Heart left ventricle (tissue), 16 donors: ENCODE measurements around the gene ELOF1. TPM values are rescaled to one million over a fixed set of nuclear protein-coding genes. Genes with fewer than 3 reads are reported as not detected.

Source experiments
- ATAC-seq, 4 donors: fragments of 200-7000 bp; cut with Tn5 transposase; one replicate each; pipeline ENCODE4 v1.9.1; 2020 to 2022; ENCODE audit warnings: moderate library complexity in 4 of 4, mild to moderate bottlenecking in 3 of 4, moderate number of reproducible peaks in 1 of 4
- DNase-seq, 5 donors: peaks; one replicate each; pipeline ENCODE4 v3.0.0-alpha.2; 2020
- H3K27ac ChIP-seq, 12 donors: fragments of 200-600 bp; sonication (generic) in 4 of 12; one replicate each; pipeline versions ENCODE4 v1.5.0 to v1.8.0; 2016 to 2022; ENCODE audit warnings: mild to moderate bottlenecking in 2 of 12
- H3K27me3 ChIP-seq, 9 donors: fragments of 200-600 bp; sonication (generic) in 2 of 9; one replicate each; pipeline versions ENCODE4 v1.5.1 to v1.8.0; 2016 to 2022; ENCODE audit warnings: mild to moderate bottlenecking in 3 of 9
- H3K36me3 ChIP-seq, 9 donors: fragments of 200-600 bp; sonication (generic) in 2 of 9; one replicate each; pipeline versions ENCODE4 v1.5.0 to v1.8.0; 2018 to 2022; ENCODE audit warnings: mild to moderate bottlenecking in 2 of 9
- H3K4me1 ChIP-seq, 12 donors: fragments of 200-600 bp; sonication (generic) in 4 of 12; one replicate each; pipeline versions ENCODE4 v1.5.0 to v1.8.0; 2016 to 2022; ENCODE audit warnings: mild to moderate bottlenecking in 3 of 12
- H3K4me3 ChIP-seq, 12 donors: fragments of 200-600 bp; sonication (generic) in 4 of 12; one replicate each; pipeline versions ENCODE4 v1.5.0 to v1.8.0; 2017 to 2022; ENCODE audit warnings: mild to moderate bottlenecking in 9 of 12, moderate library complexity in 4 of 12
- H3K9me3 ChIP-seq, 12 donors: fragments of 200-600 bp; sonication (generic) in 4 of 12; one replicate each; pipeline versions ENCODE4 v1.5.0 to v1.8.0; 2016 to 2022; ENCODE audit warnings: mild to moderate bottlenecking in 1 of 12
- POLR2A ChIP-seq, 2 donors: fragments of 450-650 bp; IDR thresholded peaks; one replicate each; pipeline ENCODE4 v1.6.1; 2017; ENCODE audit warnings: antibody characterized with exemption in 2 of 2, mild to moderate bottlenecking in 2 of 2, moderate library complexity in 2 of 2
- WGBS, 4 donors: extraction: QIAGEN DNeasy Blood & Tissue Kit in 2 of 4; methylation state at CpG; one replicate each; pipeline versions ENCODE4 v1.1.5 to v1.1.7; 2013 to 2018; 5-methylcytosine and 5-hydroxymethylcytosine counted together
- intact Hi-C, 10 donors: fragments of 100-400 bp; cut with DNase I; formaldehyde crosslinking; loops; one replicate each; pipeline versions ENCODE4 v1.11.1 to v1.14.2; 2022
- polyA plus RNA-seq, 2 donors: library from polyadenylated mRNA; stranded (reverse); fragments of 200-250 nt; gene quantifications; one replicate each; pipeline ENCODE4 v1.2.3, GENCODE V29; 2013
- total RNA-seq, 9 donors: library from RNA; depleted of rRNA in 2 of 9; stranded (reverse); fragments of >200 nt in 2 of 9; fragmentation: NEBNext Ultra II Directional in 3 of 9; extraction: Animal tissue kit (Norgen Biotek cat#: 25700) in 3 of 9; gene quantifications; one replicate each; pipeline versions ENCODE4 v1.1.0 to v1.2.4, GENCODE V29; 2016 to 2023
- TF ChIP-seq, protein P1 (sequence below), 12 donors: fragments of 200-600 bp; sonication (generic) in 4 of 12; IDR thresholded peaks; one replicate each; pipeline versions ENCODE4 v1.5.0 to v1.8.0; 2018 to 2022; ENCODE audit warnings: antibody characterized with exemption in 12 of 12, mild to moderate bottlenecking in 5 of 12
- donor health status: ischemic (EF 13 %, LVEDD 7.1; RV severe dilation, severe dysfunction).
- donor health status: healthy with polysubstance abuse.
- donor health status: DM: no; HTN: yes; CAD: no.
- donor health status: DM: no; HTN: no; CAD: no.
- donor health status: ischemic (EF 25% LVEDD 6.9; RV normal size, moderate dysfunction).
- donor health status: ischemic (EF 25% LVEDD 5.7; RV mildly dilated, moderate dysfunction).
- donor health status: healthy.
- donor health status: DM: yes; HTN: yes; CAD: no.
- donor health status: ischemic (EF 35%, LVEDD 5.7; RV mildly dilated, moderate dysfunction).
- donor health status: nonischemic (EF 11% LVEDD 7.7; RV severe dilation, severe dysfunction).
- donor health status: DM: yes; HTN: yes; CAD: no.
- donor health status: PGD.
- donor health status: ischemic (EF 29% LVEDD 5.4; RV normal size, mild dysfunction).
- donor health status: nonischemic (EF 23%, LVEDD 6.1; RV moderate dilation, normal function).

ELOF1 gene
- total and polyA plus RNA-seq, 11 donors: 25.0 to 70.3 (median 31.1) TPM

DNA sequence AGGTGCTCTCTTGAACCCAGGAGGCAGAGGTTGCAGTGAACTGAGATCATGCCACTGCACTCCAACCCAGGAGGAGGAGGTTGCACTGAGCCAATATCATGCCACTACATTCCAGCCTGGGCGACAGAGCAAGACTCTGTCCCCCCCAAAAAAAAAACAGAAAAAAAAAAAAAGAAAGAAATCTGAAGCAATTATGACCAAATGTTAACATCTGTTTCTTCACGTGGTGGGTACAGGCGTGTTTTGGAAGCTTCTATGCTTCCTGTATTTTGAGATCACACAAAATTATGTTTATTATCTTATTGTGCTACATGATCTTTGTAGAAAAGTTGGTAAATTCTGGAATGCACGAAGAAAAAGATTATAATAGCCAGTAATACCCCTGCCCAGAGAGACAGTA, 21.1 kb upstream of the ELOF1 start:
- no peak for TF ChIP-seq POLR2A (IDR thresholded peaks at IDR 0.05)
- TF ChIP-seq, protein P1, sequence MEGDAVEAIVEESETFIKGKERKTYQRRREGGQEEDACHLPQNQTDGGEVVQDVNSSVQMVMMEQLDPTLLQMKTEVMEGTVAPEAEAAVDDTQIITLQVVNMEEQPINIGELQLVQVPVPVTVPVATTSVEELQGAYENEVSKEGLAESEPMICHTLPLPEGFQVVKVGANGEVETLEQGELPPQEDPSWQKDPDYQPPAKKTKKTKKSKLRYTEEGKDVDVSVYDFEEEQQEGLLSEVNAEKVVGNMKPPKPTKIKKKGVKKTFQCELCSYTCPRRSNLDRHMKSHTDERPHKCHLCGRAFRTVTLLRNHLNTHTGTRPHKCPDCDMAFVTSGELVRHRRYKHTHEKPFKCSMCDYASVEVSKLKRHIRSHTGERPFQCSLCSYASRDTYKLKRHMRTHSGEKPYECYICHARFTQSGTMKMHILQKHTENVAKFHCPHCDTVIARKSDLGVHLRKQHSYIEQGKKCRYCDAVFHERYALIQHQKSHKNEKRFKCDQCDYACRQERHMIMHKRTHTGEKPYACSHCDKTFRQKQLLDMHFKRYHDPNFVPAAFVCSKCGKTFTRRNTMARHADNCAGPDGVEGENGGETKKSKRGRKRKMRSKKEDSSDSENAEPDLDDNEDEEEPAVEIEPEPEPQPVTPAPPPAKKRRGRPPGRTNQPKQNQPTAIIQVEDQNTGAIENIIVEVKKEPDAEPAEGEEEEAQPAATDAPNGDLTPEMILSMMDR (IDR thresholded peaks at IDR 0.05): no peak
- no peak for ATAC-seq
- intact Hi-C loops: loop anchor here in 3 of 10 donors (10.0 kb wide), 3 partner anchors 45 to 285 kb away; partner anchors contain the start of genes CNN1 (in 1 of the 3) and TSPAN16 (in 1 of the 3)
- 71 to 80% (median 73%) methylated on average over 4 of the region's 4 CpGs for WGBS, 4 donors
- Histone ChIP-seq H3K9me3 (no peaks in the 10 kb centered on the region), H3K4me1 (peaks cover 0 to 76% (median 8%) of the 10 kb centered on the region in 12 donors), H3K36me3 (no peaks in the 10 kb centered on the region), H3K4me3 (no peak overlapping the region), H3K27me3 (peaks cover 0 to 22% (median 7%) of the 10 kb centered on the region in 9 donors), H3K27ac (peak overlapping the region in 1 of 12 donors; percentile 87)
- DNase-seq: no peak

DNA sequence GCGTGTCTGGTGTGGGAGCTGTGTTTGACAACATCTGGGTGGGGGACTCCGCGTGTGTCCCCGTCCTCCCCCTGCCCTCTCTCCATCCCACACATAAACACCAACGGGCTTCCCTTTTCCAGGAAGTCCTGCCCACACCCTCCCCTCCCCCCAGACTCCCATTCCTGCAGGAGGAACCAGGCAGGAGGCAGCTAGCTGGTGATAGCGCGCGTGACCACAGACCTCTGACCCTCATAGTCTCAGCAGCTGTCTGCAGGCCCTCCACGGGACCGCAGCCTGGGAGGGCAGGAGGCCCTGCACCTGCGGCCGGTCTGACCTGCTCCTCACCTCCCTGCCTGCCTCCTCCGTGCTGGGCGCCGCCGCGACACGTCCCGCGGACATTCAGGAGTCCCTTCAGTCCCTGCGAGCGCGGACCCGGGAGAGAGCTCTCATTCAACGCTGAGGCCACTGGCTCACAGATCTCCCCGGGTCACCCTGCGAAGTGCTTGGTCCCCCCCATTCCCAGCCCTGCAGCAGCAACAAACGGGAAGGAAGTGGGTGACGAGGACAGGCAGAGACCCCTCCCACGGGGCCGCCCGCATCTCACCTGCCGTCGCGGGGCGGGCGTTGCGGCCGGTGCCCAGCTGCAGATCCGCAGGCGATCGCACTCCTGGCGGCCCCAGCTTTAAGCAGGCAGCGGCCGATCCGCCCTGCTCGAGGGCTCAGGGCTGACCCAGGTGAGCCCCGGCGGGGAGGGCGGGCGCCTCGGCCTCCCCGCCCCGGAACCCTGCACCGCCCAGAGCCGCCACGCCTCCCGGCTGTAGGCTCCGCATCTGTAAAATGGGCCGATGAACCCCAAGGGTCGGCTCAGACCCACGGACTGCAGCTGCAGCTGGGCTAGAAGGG, 19.5 kb upstream of the ELOF1 start:
- Histone ChIP-seq H3K27me3 (peaks cover 0 to 22% (median 7%) of the 10 kb centered on the region in 9 donors), H3K36me3 (no peaks in the 10 kb centered on the region), H3K27ac (peak overlapping the region in 1 of 12 donors; percentile 87), H3K9me3 (no peaks in the 10 kb centered on the region), H3K4me1 (peaks cover 0 to 67% (median 8%) of the 10 kb centered on the region in 12 donors), H3K4me3 (peak overlapping the region; percentile 5 to 59 (median 34))
- 19 to 32% (median 25%) methylated on average over 24 to 62 of the region's 62 CpGs for WGBS, 4 donors
- intact Hi-C loops: no loop called here
- peak in 3 of 4 donors; percentile 38 to 46 (median 39) for ATAC-seq
- peak in 4 of 5 donors; percentile 57 to 66 (median 62) for DNase-seq
- TF ChIP-seq POLR2A (IDR thresholded peaks at IDR 0.05): no peak
- TF ChIP-seq, protein P1 (IDR thresholded peaks at IDR 0.05): no peak

DNA sequence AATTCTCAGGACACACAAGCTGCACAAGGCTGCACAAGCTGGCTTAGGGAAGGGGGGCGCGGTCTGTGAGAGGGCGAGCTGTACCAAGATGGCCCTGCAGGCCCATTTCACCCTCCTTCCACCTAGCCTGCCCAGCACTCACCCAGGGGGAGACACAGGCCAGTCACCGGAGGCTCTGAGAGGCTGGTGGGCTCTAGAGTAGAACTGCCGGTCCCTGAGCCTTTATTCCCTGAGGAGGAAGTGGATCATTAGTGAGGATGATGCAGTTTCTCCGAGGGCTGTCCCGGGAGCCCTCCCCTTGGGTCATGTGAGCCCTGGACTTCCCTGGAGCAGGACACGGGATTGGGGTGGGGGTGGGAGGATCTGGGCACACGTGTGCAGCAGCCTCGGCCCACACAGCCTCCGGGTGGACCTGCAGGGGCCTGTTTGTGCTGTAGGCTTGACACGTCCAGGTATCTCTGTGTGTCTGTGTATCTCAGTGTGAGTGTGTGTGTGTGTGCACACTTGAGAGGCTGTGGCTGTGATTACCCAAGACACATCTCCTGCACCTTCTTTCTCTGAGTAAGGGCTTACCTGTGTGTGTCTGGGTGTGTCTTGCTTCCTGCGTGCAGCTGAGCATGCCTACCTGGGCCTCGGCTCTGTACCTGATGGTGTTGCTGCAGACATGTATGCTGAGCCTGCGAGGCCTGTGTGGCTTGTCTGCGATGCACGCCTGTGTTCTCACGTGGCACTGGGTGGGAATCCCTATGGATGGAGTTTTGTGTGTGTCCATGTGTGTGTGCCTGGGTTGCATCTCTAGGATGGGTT, 18.6 kb upstream of the ELOF1 start, which contains the start of gene ACP5:
Gene ACP5 (minus strand): TSS at position 195 of the 807 bp plus-strand sequence. CDS start 328 bp downstream, outside the sequence.
- Histone ChIP-seq H3K4me1 (peaks cover 0 to 60% (median 8%) of the 10 kb centered on the region in 12 donors), H3K4me3 (peak within 1 kb of the TSS; percentile 5 to 59 (median 34)), H3K36me3 (no peaks in the 10 kb centered on the region), H3K9me3 (no peaks in the 10 kb centered on the region), H3K27ac (peak within 1 kb of the TSS in 1 of 12 donors; percentile 87), H3K27me3 (peaks cover 0 to 22% (median 7%) of the 10 kb centered on the region in 9 donors)
- TF ChIP-seq, protein P1 (IDR thresholded peaks at IDR 0.05): no peak
- no peak for TF ChIP-seq POLR2A (IDR thresholded peaks at IDR 0.05)
- peak in 1 of 5 donors; percentile 47 for DNase-seq
- intact Hi-C loops: no loop called here
- 61 to 87% (median 70%) methylated on average over 6 to 18 of the region's 18 CpGs for WGBS, 4 donors
- peak; percentile 23 to 48 (median 36) for ATAC-seq
